B cell (primary cell): ENCODE measurements around the gene VPS8. TPM values are rescaled to one million over a fixed set of nuclear protein-coding genes. Genes with fewer than 3 reads are reported as not detected.

Source experiments
- ATAC-seq: fragments of 200-7000 bp; cut with Tn5 transposase; one replicate; pipeline ENCODE4 v1.10.0; 2021; ENCODE audit warnings: low read depth, mild to moderate bottlenecking, moderate number of reproducible peaks, moderate library complexity
- CTCF ChIA-PET: fragments of 350-600 bp; sonication (Branson Sonifier 250); formaldehyde crosslinking; loops from one replicate; lab custom pipeline; 2021; ENCODE audit warnings: antibody characterized with exemption, inconsistent platforms; lab: Charles Lee
- POLR2A ChIA-PET: fragments of 350-600 bp; sonication (Branson Sonifier 250); formaldehyde crosslinking; loops from one replicate; lab custom pipeline; 2021; ENCODE audit warnings: antibody characterized with exemption; lab: Charles Lee
- DNase-seq: peaks from one replicate; pipeline ENCODE4 v3.0.0; 2013
- H2AFZ ChIP-seq: 2 replicates; pipeline ENCODE4 v1.6.1; 2012; ENCODE audit warnings: mild to moderate bottlenecking, low read depth, low read length; ENCODE audit not compliant: insufficient read depth, poor library complexity, severe bottlenecking
- H3K27ac ChIP-seq, 2 donors: 1 replicate in 1 of 2; 2 replicates in 1 of 2; pipeline ENCODE4 v1.5.1; 2012 to 2013; ENCODE audit warnings: low read length in 2 of 2, mild to moderate bottlenecking in 2 of 2, moderate library complexity in 1 of 2
- H3K27me3 ChIP-seq, 4 experiments: fragments of 200-600 bp in 1 of 4; sonication (generic) in 1 of 4; replicated peaks in 1 of 4; 1 replicate in 2 of 4; 2 replicates in 2 of 4; pipeline versions ENCODE4 v1.6.1 to v1.7.0; 2013 to 2016; ENCODE audit warnings: low read length in 3 of 4, mild to moderate bottlenecking in 2 of 4, mixed read lengths in 1 of 4, moderate library complexity in 1 of 4; ENCODE audit not compliant: insufficient read depth in 4 of 4, control insufficient read depth in 3 of 4; ENCODE audit errors: control extremely low read depth in 1 of 4
- H3K36me3 ChIP-seq, 2 experiments: replicated peaks in 1 of 2; 1 replicate in 1 of 2; 2 replicates in 1 of 2; pipeline versions ENCODE4 v1.6.1 to v1.7.1; 2013; ENCODE audit warnings: low read length in 1 of 2; ENCODE audit not compliant: insufficient read depth in 2 of 2, control insufficient read depth in 1 of 2; ENCODE audit errors: control extremely low read depth in 1 of 2, extremely low read depth in 1 of 2
- H3K4me1 ChIP-seq, 2 donors: fragments of 200-600 bp in 1 of 2; sonication (generic) in 1 of 2; 1 replicate in 1 of 2; 2 replicates in 1 of 2; pipeline versions ENCODE4 v1.5.1 to v1.6.1; 2013 to 2017; ENCODE audit warnings: low read length in 2 of 2; ENCODE audit not compliant: control insufficient read depth in 2 of 2, insufficient read depth in 2 of 2
- H3K4me2 ChIP-seq: replicated peaks from 2 replicates; pipeline ENCODE3; 2012; ENCODE audit warnings: mild to moderate bottlenecking, low read depth, low read length; ENCODE audit not compliant: poor library complexity, severe bottlenecking
- H3K4me3 ChIP-seq, 5 experiments: fragments of 200-600 bp in 1 of 5; sonication (generic) in 1 of 5; 1 replicate in 3 of 5; 2 replicates in 2 of 5; pipeline versions ENCODE4 v1.5.1 to v1.7.0; 2011 to 2016; ENCODE audit warnings: low read length in 4 of 5, mild to moderate bottlenecking in 4 of 5, low read depth in 2 of 5, control low read depth in 1 of 5, moderate library complexity in 1 of 5; ENCODE audit not compliant: insufficient read depth in 1 of 5; ENCODE audit errors: control extremely low read depth in 1 of 5, extremely low read depth in 1 of 5
- H3K79me2 ChIP-seq: fragments of 200-600 bp; sonication (generic); one replicate; pipeline ENCODE4 v1.6.0; 2016; ENCODE audit warnings: low read length; ENCODE audit not compliant: control insufficient read depth, insufficient read depth
- H3K9ac ChIP-seq: fragments of 200-600 bp; sonication (generic); 2 replicates; pipeline ENCODE4 v1.6.1; 2017; ENCODE audit warnings: mild to moderate bottlenecking, low read length, moderate library complexity
- H3K9me3 ChIP-seq, 3 donors: one replicate each; pipeline versions ENCODE4 v1.6.1 to v1.7.1; 2013; ENCODE audit warnings: low read length in 2 of 3; ENCODE audit not compliant: control insufficient read depth in 2 of 3, insufficient read depth in 1 of 3; ENCODE audit errors: control extremely low read depth in 1 of 3
- H4K20me1 ChIP-seq: 2 replicates; pipeline ENCODE4 v1.6.0; 2012; ENCODE audit warnings: mild to moderate bottlenecking, low read length; ENCODE audit not compliant: insufficient read depth, control insufficient read depth, poor library complexity, severe bottlenecking
- H3K27ac Mint-ChIP-seq: one replicate; pipeline ENCODE4 v1.8.0; 2021; ENCODE audit warnings: mixed read lengths
- H3K27me3 Mint-ChIP-seq: one replicate; pipeline ENCODE4 v1.8.0; 2021; ENCODE audit warnings: mixed read lengths
- H3K4me1 Mint-ChIP-seq: one replicate; pipeline ENCODE4 v1.8.0; 2021; ENCODE audit warnings: mixed read lengths
- H3K4me3 Mint-ChIP-seq: one replicate; pipeline ENCODE4 v1.8.0; 2021; ENCODE audit warnings: mixed read lengths
- H3K9me3 Mint-ChIP-seq: one replicate; pipeline ENCODE4 v1.8.0; 2022; ENCODE audit warnings: mixed read lengths; ENCODE audit not compliant: insufficient read depth
- EZH2 ChIP-seq: IDR thresholded peaks from 2 replicates; pipeline ENCODE4 v1.6.1; 2012; ENCODE audit warnings: borderline replicate concordance, low read depth, mild to moderate bottlenecking, moderate library complexity, low read length; ENCODE audit not compliant: insufficient read depth, poor library complexity, severe bottlenecking
- WGBS: methylation state at CpG from one replicate; pipeline ENCODE4 v1.1.5; 2013; ENCODE audit warnings: missing lambda C conversion rate; ENCODE audit not compliant: insufficient coverage; 5-methylcytosine and 5-hydroxymethylcytosine counted together
- intact Hi-C: fragments of 100-400 bp; cut with micrococcal nuclease; formaldehyde crosslinking; loops from one replicate; pipeline ENCODE4 v1.10.0; 2022
- polyA plus RNA-seq: library from polyadenylated mRNA; depleted of rRNA; stranded (reverse); fragments of >200 nt; gene quantifications from 2 replicates; pipeline ENCODE4 v1.2.3, GENCODE V29; 2012
- total RNA-seq, 2 donors: library from RNA; stranded (reverse); fragments of 120-200 nt in 1 of 2; gene quantifications; 1 replicate in 1 of 2; 2 replicates in 1 of 2; pipeline versions ENCODE4 v1.2.3 to v1.2.4, GENCODE V29; 2013 to 2022
- TF ChIP-seq, protein P1 (sequence below): fragments of 200-600 bp; IDR thresholded peaks from one replicate; pipeline ENCODE4 v1.8.0; 2022; ENCODE audit warnings: antibody characterized with exemption, mild to moderate bottlenecking

Gene VPS8
- total and polyA plus RNA-seq, 2 donors (not counting 1 experiment from before 2014, with no cell fraction given), result 18.3 to 95.6 TPM

DNA sequence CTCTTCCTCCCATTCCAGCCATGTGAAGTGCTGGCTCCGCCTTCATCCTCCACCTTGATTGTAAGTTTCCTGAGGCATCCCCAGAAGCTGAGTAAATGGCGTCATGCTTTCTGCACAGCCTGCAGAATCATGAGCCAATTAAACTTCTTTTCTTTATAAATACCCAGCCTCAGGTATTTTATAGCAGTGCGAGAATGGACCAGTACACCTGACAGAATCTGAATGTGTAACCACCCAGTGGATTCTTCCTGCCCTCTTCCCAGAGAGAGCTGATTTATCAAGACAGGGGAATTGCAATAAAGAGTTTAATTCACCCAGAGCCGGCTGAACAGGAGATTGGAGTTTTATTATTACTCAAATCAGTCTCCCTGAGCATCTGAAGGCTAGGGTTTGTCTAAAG is 254.3 kb downstream of the VPS8 start:
- Mint-ChIP-seq H3K4me3 (no peak overlapping the region), H3K9me3 (peaks cover 2% of the 10 kb centered on the region), H3K4me1 (no peaks in the 10 kb centered on the region), H3K27me3 (no peaks in the 10 kb centered on the region), H3K27ac (no peak overlapping the region)
- no peak for DNase-seq
- ATAC-seq, result no peak
- no peak for TF ChIP-seq EZH2
- TF ChIP-seq, protein P1, sequence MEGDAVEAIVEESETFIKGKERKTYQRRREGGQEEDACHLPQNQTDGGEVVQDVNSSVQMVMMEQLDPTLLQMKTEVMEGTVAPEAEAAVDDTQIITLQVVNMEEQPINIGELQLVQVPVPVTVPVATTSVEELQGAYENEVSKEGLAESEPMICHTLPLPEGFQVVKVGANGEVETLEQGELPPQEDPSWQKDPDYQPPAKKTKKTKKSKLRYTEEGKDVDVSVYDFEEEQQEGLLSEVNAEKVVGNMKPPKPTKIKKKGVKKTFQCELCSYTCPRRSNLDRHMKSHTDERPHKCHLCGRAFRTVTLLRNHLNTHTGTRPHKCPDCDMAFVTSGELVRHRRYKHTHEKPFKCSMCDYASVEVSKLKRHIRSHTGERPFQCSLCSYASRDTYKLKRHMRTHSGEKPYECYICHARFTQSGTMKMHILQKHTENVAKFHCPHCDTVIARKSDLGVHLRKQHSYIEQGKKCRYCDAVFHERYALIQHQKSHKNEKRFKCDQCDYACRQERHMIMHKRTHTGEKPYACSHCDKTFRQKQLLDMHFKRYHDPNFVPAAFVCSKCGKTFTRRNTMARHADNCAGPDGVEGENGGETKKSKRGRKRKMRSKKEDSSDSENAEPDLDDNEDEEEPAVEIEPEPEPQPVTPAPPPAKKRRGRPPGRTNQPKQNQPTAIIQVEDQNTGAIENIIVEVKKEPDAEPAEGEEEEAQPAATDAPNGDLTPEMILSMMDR, result no peak
- Histone ChIP-seq H3K36me3 (no peaks in the 10 kb centered on the region), H3K4me1 (no peaks in the 10 kb centered on the region), H3K4me2 (no peak overlapping the region), H3K79me2 (no peaks in the 10 kb centered on the region), H3K27ac (no peak overlapping the region), H3K4me3 (no peak overlapping the region), H2AFZ (no peak overlapping the region), H4K20me1 (no peaks in the 10 kb centered on the region), H3K27me3 (no peaks in the 10 kb centered on the region), H3K9me3 (peaks cover 0 to 3% (median under 1%) of the 10 kb centered on the region in 3 donors), H3K9ac (no peak overlapping the region)
- ChIA-PET CTCF (no interaction called here), POLR2A (no interaction called here)
- intact Hi-C loops, result no loop called here
- 96% methylated on average over 2 of the region's 4 CpGs for WGBS

DNA sequence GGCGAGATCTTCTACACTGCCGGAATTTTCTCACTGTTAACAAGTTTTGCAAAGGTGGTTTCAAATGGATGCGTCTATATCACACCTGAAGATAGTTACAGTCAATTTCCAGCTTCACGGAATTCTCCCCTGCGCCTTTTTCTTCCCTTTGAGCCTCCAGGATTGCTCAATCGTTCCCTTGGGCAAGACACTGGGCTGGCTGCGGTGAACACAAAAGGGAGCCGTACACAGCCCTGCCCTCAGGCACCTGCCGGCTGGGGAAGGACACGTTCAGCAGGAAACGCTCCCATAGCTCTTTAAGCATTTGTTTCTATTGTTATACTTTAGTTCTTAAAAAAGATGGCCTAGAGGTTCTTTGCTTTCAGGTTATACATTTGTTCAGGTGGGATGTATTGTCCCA is 255.2 kb downstream of the VPS8 start:
- Mint-ChIP-seq H3K4me1 (no peaks in the 10 kb centered on the region), H3K4me3 (no peak overlapping the region), H3K9me3 (peaks cover 2% of the 10 kb centered on the region), H3K27me3 (no peaks in the 10 kb centered on the region), H3K27ac (no peak overlapping the region)
- CTCF ChIA-PET, result no interaction called here
- POLR2A ChIA-PET, result no interaction called here
- WGBS, result 100% methylated on average over 7 of the region's 11 CpGs
- Histone ChIP-seq H3K27me3 (no peaks in the 10 kb centered on the region), H4K20me1 (no peaks in the 10 kb centered on the region), H3K9ac (no peak overlapping the region), H3K4me3 (no peak overlapping the region), H3K4me2 (no peak overlapping the region), H3K27ac (no peak overlapping the region), H3K4me1 (no peaks in the 10 kb centered on the region), H3K36me3 (no peaks in the 10 kb centered on the region), H2AFZ (no peak overlapping the region), H3K79me2 (no peaks in the 10 kb centered on the region), H3K9me3 (peaks cover 0 to 6% (median 0%) of the 10 kb centered on the region in 3 donors)
- no peak for DNase-seq
- no peak for ATAC-seq
- TF ChIP-seq, protein P1, result no peak
- no peak for TF ChIP-seq EZH2
- intact Hi-C loops, result no loop called here
